Dedifferentiated amniotic fluid mesenchymal stem cell (primary cell): Measurements from ENCODE around the gene EML1.

Experiments used
- DNase-seq: peaks from one replicate; pipeline ENCODE4 v3.0.0-alpha.2; 2016; ENCODE audit errors: extremely low spot score

Gene EML1

DNA sequence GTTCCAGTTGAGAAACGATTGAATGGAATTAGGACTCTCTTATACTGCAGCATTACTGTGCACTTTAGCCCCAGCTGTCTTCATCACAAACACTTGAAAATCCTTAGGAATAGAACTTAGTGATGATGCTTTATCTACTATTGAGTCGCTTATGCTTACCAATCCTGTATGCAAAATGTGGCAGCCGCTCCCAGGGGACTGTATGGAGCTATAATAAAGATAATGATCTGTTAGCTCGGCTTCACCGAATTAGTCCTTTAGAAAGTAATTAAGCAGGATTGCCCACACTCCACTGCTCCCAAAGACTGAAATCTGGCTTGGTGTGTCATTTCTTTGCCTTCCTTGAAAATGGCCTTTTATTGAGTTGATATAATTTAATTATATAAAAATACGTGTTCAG lies 10.6 kb downstream of the EML1 start:
- no peak for DNase-seq

- no peak for DNase-seq
These were observed 12.7 kb downstream of the EML1 start for GRCh38 chr14:99805757-99806439.

DNA sequence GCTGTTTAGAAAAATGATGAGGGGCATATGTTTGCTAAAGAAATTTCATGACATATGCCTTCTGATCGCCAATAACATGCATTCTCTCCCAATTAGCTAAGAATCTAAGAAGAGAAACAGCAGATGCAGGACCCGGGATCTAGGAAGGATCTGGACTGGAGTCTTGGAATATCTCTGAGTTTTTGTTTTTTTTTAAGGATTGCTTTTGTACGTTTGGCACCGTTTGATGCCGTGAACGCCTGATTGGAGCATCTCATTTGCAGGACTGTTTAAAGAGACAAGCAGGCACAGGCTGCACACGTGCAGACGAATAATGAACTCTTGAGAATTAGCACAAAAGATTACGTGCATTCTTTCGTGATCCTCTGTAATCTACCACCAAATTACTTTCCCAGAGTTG lies 13.6 kb downstream of the EML1 start:
- no peak for DNase-seq

DNA sequence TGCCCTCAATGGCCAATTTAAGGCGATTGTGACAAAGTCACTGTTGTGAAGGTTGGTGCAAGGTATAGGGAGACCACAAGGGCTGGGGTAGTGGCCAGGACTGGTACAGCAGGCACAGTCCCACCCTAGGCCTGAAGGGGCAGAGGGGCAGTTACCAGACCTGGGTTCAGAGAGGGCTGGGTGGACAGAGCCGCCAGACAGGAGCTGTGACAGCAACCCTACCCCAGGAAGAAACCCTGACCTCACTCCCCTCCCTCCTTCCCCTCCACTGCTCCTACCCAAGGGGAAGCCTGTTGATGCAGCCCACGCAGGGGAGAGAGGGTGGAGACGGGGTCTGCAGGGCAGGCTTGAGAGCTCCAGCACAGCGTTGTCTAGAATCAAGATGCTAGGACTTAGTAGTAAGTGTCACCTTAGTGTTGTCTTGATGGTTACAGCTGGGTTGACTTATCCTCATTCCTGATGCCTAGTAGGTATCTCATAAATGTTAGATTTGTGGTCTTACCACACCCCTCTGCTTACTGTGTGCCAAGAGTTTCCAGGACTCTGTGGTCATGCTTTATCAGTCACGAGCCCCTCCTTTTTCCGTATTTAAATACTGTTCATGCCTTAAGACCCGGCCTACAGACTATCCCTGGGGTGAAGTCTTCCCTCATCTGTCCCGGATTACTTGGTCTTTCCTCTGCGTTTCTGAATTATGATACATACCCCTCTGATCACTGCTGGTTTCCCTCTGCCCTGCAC lies 14.4 kb downstream of the EML1 start:
- DNase-seq = no peak

GRCh38 chr14:99808154-99808505 lies 14.9 kb downstream of the EML1 start:
- peak; percentile 26 for DNase-seq

DNA sequence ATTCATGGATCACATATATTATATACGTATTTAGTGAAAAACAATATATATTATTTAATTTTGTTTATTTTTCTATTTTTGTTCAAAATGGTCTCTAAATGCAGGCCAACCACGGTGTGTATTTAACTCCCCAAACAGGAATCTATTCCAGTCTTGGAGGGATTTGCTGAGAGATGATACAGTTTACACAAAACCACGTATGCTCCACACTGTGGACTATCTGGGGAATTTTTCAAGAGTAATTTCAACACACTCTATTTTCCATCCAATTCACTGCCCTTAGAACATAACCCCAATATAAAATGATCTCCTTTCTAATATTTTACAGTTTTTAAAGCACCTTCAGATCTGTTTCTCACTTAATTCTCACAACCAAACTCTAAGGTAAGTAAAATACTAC lies 15.3 kb downstream of the EML1 start:
- DNase-seq = no peak

DNA sequence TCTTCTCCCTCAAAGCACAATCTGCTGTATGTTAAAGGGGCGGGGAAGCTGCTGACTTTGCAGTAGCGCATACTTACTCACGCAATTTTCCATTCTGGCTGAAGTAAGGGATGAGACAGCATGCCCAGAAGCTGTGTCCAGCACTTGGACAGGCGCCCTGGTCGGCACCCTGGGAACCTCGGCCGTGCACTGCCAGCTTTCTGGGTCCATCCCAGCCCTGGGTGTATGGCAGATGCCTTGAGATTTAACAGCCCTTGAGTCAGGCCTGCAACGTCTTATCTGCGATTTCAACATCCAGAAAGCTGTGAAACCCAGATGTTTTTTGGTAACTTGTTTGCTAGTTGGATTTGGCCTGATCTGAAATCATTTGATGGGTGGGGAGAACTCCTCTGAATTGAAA lies 16.1 kb downstream of the EML1 start:
- DNase-seq = peak; percentile 79

DNA sequence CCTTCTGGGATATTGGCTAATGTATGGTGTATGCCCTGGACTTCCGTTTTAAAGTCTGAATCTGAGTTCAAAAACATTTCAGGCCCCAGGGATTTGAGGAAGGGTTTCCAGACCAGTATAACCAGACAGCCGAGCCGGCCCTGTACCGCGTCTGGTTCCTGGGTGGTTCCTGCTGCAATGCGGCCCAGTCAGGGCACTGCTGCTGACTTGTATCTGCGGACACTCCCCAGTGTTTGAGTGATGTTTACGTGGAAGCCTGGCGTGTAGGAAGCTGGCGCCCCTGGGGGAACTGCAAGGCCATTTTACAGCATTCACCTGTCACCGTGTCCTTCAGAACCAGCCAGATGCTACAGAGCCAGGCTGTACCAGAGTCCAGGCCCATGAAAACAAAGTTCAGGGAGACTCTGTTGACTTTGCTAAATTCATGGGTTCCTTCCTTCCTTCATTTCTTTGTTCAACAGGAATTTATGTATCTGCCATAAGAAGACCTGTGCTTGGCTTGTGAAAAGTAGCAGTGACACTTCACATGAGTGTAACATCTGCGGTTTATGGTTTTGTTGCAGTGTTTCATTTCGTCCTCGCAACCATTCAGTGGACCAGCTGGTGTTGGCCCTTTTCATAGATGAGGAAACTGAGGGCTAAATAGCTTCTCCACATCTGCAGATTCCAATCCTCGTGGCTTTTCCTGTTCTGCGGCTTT lies 16.8 kb downstream of the EML1 start:
- no peak for DNase-seq

GRCh38 chr14:99810559-99810874 lies 17.3 kb downstream of the EML1 start:
- no peak for DNase-seq

DNA sequence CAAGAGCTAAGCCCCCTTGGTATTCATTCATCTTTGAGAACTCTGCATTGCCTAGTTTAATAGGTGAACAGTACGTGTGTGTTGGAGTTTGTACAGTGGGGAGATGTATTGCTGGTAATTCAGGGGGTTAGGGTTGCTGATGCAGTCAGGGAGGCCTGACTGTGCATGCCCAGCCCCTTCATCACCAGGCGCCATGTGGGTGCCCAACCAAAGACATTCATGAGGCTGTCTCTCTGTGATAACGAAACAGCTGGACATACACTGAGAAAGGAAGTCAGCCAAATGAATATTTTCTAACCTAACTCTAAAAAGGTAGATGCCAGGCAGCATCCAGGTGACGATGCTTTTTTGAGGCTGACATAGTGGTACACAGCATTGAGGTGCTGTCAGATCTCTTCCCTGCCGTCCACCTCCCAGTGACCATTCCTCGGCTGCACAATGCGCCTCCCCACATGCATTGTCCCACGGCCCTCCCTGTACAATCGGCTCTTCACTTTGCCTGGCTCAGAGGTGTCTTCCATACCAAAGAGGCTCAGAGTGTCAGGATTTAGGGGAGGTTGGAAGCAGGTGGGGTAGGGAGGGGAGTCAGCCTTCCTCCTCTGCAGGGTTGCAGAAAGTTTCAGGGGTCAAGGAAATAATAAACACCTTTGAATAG lies 19.0 kb downstream of the EML1 start:
- no peak for DNase-seq

DNA sequence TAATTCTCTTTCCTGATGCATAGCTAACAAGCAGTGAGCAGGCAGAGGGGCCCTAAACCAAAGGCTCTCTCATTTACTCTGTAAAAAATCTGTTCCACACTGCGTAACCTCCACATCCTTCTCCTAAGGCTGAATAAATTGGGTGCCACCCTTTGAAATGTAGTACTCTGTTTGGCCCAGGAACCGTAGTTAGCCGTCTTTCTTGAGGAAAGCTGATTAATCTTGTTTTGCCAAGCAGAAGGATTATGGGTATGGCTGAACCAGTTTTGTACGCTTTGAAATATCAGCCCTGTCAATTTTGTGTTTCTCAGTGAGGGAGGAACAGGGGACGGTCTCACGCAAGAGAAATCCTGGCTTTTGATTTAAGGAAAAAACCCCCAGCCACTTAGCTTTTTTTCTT lies 19.7 kb downstream of the EML1 start:
- DNase-seq = no peak

DNA sequence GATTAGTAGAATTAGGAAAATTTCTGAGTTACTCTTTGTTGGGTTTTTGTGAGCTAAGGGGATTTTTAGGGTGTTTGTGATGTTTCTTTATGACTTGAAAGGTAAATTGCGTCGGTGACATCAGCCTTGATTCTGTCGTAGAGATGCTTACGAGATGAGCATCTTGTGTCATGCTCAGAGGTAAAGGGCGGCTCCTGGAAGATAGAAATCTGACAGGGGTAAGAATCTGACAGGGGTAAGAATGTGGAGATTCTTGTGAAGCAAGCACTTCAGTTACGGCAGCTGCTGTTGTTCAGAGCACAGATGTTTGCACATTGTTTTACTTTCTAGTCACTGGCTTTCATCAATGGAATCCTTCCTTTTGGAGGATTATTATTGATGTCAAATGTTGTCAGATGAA lies 22.5 kb downstream of the EML1 start:
- no peak for DNase-seq

DNA sequence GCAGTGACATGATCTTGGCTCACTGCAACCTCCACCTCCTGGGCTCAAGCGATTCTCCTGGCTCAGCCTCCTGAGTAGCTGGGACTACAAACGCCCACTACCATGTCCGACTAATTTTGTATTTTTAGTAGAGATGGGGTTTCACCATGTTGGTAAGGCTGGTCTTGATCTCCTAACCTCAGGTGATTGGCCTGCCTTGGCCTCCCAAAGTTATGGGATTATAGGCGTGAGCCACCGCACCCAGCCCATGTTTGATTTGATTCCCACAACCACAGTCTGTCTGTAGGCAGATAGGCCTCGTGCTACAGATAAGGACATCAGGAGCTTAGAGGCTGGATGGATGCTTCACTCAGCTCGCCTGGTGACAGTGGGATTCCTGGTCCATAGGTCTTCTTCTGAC lies 23.0 kb downstream of the EML1 start:
- DNase-seq = no peak

DNA sequence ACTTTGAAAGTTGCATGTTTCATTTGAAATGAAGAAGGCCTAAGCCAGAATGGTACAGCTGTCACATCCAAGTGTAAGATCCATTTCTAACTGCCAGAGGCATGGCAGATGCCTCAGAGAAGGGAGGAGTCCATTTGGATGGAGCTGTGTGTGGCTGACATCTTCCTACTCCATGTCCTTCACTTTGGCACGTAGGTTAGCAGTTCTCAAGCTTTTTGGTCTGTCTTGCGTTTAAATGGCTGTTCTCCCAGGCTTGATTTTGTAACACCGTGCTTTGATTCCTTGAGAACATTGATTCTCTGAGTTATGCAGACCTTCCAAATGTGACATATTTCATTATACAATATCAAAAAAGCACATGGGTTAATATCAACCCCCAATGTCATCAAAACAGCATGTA lies 23.4 kb downstream of the EML1 start:
- no peak for DNase-seq

DNA sequence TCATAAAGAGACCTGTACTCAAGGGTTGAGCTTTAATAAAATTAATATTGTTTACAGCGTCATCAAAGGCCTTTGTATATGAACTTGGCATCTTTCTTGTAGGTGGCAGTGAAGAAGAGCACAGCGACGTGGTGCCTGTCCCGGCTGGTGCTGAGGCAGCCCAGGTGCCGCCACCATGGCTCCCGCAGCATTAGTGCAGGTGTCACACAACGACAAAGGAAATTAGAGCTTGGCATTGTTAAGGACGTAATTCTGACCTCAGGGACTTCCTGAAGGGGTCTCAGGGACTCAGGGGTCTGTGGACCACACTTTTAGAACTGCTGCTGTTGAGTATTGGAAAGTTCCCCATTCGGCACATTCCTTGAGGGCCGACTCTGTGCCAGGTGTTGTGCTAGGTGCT lies 24.1 kb downstream of the EML1 start:
- DNase-seq = no peak

- no peak for DNase-seq
These were observed 25.4 kb downstream of the EML1 start for GRCh38 chr14:99818503-99819036.

- DNase-seq = no peak
These were observed 26.3 kb downstream of the EML1 start for GRCh38 chr14:99819514-99819913.

- DNase-seq = no peak
These were observed 27.6 kb downstream of the EML1 start for GRCh38 chr14:99820702-99821331.

DNA sequence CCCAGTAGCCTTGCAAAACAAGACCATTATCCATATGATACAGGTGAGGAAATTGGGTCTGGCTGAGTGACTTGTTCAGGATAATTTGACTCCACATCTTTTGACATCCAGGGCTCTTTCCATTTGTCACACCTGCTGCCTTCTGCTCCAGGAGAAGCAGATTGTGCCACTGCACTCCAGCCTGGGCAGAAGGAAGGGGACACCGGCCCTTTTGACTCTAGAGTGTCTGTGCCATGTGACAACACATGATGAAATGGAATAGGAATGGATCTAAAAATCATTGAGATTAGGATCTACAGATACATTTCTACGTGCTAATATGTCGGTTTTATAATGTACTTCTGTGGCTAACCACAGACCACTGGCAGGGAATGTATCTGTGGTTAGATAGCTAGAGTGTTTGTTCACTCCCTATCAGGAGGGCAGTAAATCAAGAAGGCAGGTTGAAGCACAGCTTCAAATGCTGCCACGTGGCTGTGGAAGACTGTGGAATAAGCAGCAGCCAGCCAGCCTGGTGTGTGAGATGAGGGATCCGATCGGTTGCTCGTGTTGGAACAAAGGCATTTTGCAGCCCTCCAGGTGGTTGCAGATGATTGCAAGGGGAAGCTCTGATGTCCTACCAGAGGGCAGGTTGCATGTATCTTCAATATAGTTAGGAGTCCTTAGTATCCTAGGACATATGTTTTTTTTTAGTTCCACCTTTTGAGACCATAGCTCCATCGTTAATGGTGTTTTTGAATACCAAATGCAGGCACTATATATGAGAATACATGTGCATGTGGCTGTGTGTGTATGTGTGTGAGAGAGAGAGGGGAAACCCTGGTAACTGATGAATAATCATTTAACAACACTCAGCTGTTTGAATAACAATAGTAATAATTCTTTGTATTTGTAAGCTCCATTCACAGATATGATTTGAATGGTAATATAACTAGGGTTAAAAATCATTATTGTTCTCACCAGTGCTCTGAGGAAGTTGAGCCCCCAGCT lies 28.6 kb downstream of the EML1 start:
- no peak for DNase-seq

GRCh38 chr14:99822800-99823455 lies 29.7 kb downstream of the EML1 start:
- DNase-seq = no peak
